GM10266 (cell line): ENCODE data around the gene CCL28.

Experiments used
- DNase-seq: peaks from one replicate; pipeline ENCODE4 v3.0.0; 2012; ENCODE audit errors: extremely low spot score
- CTCF ChIP-seq: IDR thresholded peaks from 2 replicates; pipeline ENCODE4 v1.5.1; 2012; ENCODE audit warnings: mild to moderate bottlenecking, low read depth; ENCODE audit not compliant: control insufficient read depth, insufficient read depth; ENCODE audit errors: missing control alignments

The CCL28 gene

DNA sequence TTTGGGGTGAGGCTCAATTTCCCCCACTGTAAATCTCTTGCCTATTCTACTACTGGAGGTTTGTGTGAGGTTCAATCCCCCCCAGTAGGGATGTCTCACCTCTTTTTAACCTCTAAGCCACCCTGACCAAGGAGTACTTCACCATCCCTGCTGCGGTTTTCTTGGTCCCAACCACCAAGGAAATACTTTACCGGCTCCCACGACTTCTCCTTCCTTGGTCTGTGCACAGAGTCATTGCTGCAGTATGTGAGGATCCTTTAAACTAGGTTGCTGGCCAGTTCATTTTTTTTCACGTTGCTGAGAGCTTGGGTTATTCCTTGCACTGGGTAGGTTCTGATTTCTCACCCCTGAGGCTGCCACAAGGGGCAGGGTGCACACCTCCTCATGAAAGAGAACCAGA is 76.5 kb downstream of the CCL28 start:
- TF ChIP-seq CTCF, result no peak
- no peak for DNase-seq

GRCh38 chr5:43332401-43332800 is 79.8 kb downstream of the CCL28 start:
- no peak for DNase-seq
- TF ChIP-seq CTCF, result no peak
